Spleen (tissue), 7 donors: ENCODE data around the gene UBQLN1.

Experiments
- CTCF ChIP-seq, 11 experiments: fragments of 200-600 bp in 7 of 11; fragments of 450-650 bp in 4 of 11; sonication (generic) in 4 of 11; IDR thresholded peaks in 8 of 11; conservative IDR thresholded peaks in 3 of 11; 1 replicate in 7 of 11; 2 replicates in 4 of 11; pipeline versions ENCODE4 v1.4.0 to v1.8.0; 2016 to 2021; ENCODE audit warnings: antibody characterized with exemption in 11 of 11, inconsistent platforms in 4 of 11, mild to moderate bottlenecking in 1 of 11
- POLR2A ChIP-seq, 3 donors: fragments of 450-650 bp; IDR thresholded peaks; one replicate each; pipeline ENCODE4 v1.5.1; 2017; ENCODE audit warnings: antibody characterized with exemption in 3 of 3, mild to moderate bottlenecking in 1 of 3
- POLR2AphosphoS5 ChIP-seq, 3 donors: sonication (generic); formaldehyde crosslinking; IDR thresholded peaks; one replicate each; pipeline ENCODE4 v1.5.1; 2017; ENCODE audit warnings: antibody characterized with exemption in 3 of 3
- donor health status: DM: no; HTN: no; CAD: no; lungs with moderate emphysema.
- donor health status: DM: no; HTN: no; CAD: no.
- donor health status: DM: no; HTN: no; CAD: no.

GRCh38 chr9:83656952-83657351, 50.8 kb downstream of the UBQLN1 start:
- TF ChIP-seq CTCF (IDR thresholded peaks at IDR 0.05 in 8 of 11, conservative IDR thresholded peaks at IDR 0.05 in 3 of 11) (no peak), POLR2A (IDR thresholded peaks at IDR 0.05) (no peak), POLR2AphosphoS5 (IDR thresholded peaks at IDR 0.05) (no peak)
